Upper lobe of right lung (tissue), 1 donor: Measurements from ENCODE around the gene MCM3. TPM values are rescaled to one million over a fixed set of nuclear protein-coding genes. Genes with fewer than 3 reads are reported as not detected.

Experiments
- ATAC-seq: fragments of 200-7000 bp; cut with Tn5 transposase; one replicate; pipeline ENCODE4 v1.9.1; 2020; ENCODE audit warnings: mild to moderate bottlenecking, moderate library complexity
- DNase-seq: peaks from one replicate; pipeline ENCODE4 v3.0.0-alpha.2; 2020
- H3K27ac ChIP-seq: fragments of 200-600 bp; one replicate; pipeline ENCODE4 v1.8.0; 2022
- H3K27me3 ChIP-seq: fragments of 200-600 bp; one replicate; pipeline ENCODE4 v1.8.0; 2022; ENCODE audit warnings: mild to moderate bottlenecking
- H3K36me3 ChIP-seq: fragments of 200-600 bp; one replicate; pipeline ENCODE4 v1.8.0; 2022
- H3K4me1 ChIP-seq: fragments of 200-600 bp; one replicate; pipeline ENCODE4 v1.8.0; 2022
- H3K4me3 ChIP-seq: fragments of 200-600 bp; one replicate; pipeline ENCODE4 v1.8.0; 2022; ENCODE audit warnings: mild to moderate bottlenecking
- H3K9me3 ChIP-seq: fragments of 200-600 bp; one replicate; pipeline ENCODE4 v1.8.0; 2022
- intact Hi-C: fragments of 100-400 bp; cut with DNase I; formaldehyde crosslinking; loops from one replicate; pipeline ENCODE4 v1.11.0; 2022
- total RNA-seq: library from RNA; stranded (reverse); fragmentation: NEBNext Ultra II Directional; extraction: Animal tissue kit (Norgen Biotek cat#: 25700); gene quantifications from one replicate; pipeline ENCODE4 v1.2.1, GENCODE V29; 2021
- TF ChIP-seq, protein P1 (sequence below): fragments of 200-600 bp; IDR thresholded peaks from one replicate; pipeline ENCODE4 v1.8.0; 2022; ENCODE audit warnings: antibody characterized with exemption
- donor health status: DM: no; HTN: yes; CAD: no; lungs with severe emphysema.

Gene MCM3
- total RNA-seq, 1 donor from 2014 or later: 26.3 TPM

DNA sequence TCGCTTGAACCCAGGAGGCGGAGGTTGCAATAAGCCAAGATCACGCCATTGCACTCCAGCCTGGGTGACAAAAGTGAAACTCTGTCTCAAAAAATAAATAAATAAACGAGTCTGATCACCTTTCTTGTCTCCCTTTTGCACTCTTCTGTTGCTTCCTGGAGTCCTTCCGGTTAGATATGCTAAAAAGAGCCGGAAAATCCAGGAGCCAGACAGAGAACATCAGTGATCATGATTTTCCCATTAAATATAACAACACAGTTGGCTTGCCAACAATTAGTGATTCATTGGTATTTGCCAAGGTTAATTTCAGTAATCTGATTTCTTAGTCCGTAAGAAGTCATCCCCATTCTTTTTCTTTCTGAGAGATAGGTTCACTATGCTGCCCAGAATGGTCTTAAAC is 3.7 kb upstream of the MCM3 start:
- no peaks in the 10 kb centered on the region for H3K36me3 ChIP-seq
- no peak overlapping the region for H3K27ac ChIP-seq
- no peak overlapping the region for H3K4me3 ChIP-seq
- peaks cover 10% of the 10 kb centered on the region for H3K4me1 ChIP-seq
- no peak for DNase-seq
- ATAC-seq: no peak
- no peaks in the 10 kb centered on the region for H3K9me3 ChIP-seq
- intact Hi-C loops: no loop called here
- no peaks in the 10 kb centered on the region for H3K27me3 ChIP-seq
- TF ChIP-seq, protein P1, sequence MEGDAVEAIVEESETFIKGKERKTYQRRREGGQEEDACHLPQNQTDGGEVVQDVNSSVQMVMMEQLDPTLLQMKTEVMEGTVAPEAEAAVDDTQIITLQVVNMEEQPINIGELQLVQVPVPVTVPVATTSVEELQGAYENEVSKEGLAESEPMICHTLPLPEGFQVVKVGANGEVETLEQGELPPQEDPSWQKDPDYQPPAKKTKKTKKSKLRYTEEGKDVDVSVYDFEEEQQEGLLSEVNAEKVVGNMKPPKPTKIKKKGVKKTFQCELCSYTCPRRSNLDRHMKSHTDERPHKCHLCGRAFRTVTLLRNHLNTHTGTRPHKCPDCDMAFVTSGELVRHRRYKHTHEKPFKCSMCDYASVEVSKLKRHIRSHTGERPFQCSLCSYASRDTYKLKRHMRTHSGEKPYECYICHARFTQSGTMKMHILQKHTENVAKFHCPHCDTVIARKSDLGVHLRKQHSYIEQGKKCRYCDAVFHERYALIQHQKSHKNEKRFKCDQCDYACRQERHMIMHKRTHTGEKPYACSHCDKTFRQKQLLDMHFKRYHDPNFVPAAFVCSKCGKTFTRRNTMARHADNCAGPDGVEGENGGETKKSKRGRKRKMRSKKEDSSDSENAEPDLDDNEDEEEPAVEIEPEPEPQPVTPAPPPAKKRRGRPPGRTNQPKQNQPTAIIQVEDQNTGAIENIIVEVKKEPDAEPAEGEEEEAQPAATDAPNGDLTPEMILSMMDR: no peak

DNA sequence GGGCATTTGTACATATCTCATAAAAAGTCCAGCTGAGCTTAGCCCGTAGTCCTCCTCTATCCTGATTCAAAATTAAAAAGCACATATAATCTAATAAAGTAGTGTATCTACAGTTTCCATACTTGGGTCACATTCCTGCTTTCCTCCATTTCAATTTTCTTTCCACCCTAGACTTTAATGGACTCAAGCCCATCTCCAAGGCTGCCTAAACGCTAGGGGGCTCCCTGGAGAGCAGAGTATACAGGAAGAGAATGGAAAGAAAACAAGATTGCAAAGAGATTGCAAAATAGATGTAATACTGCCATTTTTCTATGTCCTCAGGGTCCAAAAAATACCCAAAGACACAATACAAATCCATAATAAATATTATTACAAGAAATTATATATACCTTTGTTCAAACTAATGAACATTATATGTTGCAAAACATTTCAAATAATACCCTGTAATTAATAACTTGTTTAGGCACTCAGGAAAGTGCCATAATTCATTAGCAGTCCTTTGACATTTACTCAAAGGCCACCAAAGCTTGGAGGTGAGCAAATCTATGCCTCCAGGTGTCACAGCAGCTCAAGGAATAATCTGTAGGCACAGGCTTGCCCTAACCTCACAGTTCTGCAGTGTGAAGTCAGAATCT is 2.4 kb upstream of the MCM3 start:
- DNase-seq: peak; percentile 78
- Histone ChIP-seq H3K4me1 (peaks cover 13% of the 10 kb centered on the region), H3K27ac (no peak overlapping the region), H3K36me3 (peaks cover 9% of the 10 kb centered on the region), H3K9me3 (no peaks in the 10 kb centered on the region), H3K27me3 (no peaks in the 10 kb centered on the region), H3K4me3 (no peak overlapping the region)
- intact Hi-C loops: no loop called here
- peak; percentile 24 for ATAC-seq
- TF ChIP-seq, protein P1: peak; percentile 71

DNA sequence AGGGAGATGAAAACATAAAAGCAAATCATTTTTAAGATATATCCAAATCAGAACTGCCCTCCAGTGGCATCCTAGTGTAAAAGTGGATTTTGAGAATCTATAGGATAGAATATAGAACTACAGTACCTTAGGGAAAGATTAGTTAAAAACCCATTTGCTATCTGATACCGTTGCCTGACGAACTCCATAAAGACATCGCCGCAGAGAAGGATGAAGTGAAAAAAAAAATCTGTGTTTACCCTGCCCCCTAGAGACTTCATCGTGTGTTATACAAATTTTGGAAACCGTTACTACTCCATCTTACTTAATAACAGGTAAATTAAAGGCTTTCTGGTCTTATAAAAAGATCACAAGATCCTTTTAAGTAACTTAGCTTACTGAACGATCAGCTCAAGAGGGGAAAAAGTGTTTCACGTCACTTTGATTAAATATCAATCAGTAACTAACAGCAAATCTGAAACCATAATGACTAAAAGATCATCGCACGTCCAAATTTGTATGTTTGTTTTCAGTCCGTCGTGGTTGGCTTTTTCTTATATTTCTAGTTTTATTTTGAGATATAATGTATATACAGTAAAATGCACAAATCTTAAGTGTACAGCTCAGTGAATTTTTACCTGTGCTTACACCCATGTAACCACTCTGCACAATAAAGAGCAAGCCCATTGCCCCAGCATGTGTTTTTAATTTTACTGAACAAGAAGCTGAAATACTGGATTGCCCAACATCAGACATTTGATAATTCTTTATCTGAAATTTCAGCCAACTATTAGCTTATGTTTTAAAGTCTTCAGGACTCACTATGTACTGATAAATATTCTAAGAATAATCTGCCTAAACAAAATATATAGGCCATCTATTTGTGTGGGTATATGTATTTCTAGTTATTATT is 881 bp upstream of the MCM3 start:
- ATAC-seq: no peak
- DNase-seq: no peak
- intact Hi-C loops: no loop called here
- no peaks in the 10 kb centered on the region for H3K27me3 ChIP-seq
- peaks cover 24% of the 10 kb centered on the region for H3K36me3 ChIP-seq
- TF ChIP-seq, protein P1: peak; percentile 5
- H3K27ac ChIP-seq: peak overlapping the region; percentile 24
- H3K9me3 ChIP-seq: no peaks in the 10 kb centered on the region
- H3K4me1 ChIP-seq: peaks cover 13% of the 10 kb centered on the region
- H3K4me3 ChIP-seq: peak overlapping the region; percentile 86

DNA sequence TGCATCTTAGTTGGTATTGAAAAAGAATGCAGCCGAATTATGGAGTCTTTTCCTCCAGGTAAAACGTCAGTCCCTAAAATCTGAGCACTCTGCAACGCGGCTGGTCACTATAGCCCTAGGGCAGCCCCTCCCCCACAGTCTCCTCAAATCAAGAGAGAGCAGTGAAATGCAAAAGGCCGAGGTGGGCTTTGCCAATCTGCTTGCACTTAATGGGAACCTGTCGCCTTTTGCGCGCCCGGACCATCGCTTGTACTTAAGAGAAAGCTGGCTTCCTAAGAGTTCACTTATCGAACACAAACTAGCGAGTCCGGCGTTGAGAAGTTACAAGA is 447 bp downstream of the MCM3 start:
- intact Hi-C loops: no loop called here
- ATAC-seq: no peak
- H3K27ac ChIP-seq: peak overlapping the region; percentile 64
- no peak for DNase-seq
- H3K4me1 ChIP-seq: peaks cover 13% of the 10 kb centered on the region
- H3K27me3 ChIP-seq: no peaks in the 10 kb centered on the region
- TF ChIP-seq, protein P1: no peak
- H3K36me3 ChIP-seq: peaks cover 37% of the 10 kb centered on the region
- no peaks in the 10 kb centered on the region for H3K9me3 ChIP-seq
- H3K4me3 ChIP-seq: peak overlapping the region; percentile 86

DNA sequence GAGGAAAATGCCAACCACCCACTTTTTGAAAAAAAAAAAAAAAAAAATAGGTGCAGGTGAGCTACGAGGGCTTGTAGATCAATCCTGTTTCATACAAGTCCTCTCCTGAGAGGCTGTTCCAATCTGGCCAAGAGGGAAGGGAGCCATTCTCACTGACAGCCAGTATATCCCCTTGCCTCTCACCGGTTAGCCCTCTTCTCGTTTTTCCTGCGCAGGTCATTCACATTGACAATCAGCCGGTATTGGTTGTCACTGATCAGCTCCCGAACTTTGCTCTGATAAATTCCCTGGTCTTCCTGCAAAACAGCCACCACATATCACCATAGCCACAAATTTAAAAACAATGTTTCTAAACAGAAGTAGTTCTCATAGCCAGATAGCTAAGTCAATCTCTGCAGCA is 1.4 kb downstream of the MCM3 start:
- DNase-seq: no peak
- no peaks in the 10 kb centered on the region for H3K9me3 ChIP-seq
- H3K4me3 ChIP-seq: peak overlapping the region; percentile 86
- TF ChIP-seq, protein P1: no peak
- H3K4me1 ChIP-seq: peaks cover 13% of the 10 kb centered on the region
- peaks cover 47% of the 10 kb centered on the region for H3K36me3 ChIP-seq
- intact Hi-C loops: no loop called here
- ATAC-seq: no peak
- no peak overlapping the region for H3K27ac ChIP-seq
- H3K27me3 ChIP-seq: no peaks in the 10 kb centered on the region
